H9 (cell line): ENCODE results near the gene DMRTA2. TPM values are rescaled to one million over a fixed set of nuclear protein-coding genes. Genes with fewer than 3 reads are reported as not detected.

Experiments
- DNase-seq: peaks from one replicate; pipeline ENCODE4 v3.0.0-alpha.2; 2017
- H2AFZ ChIP-seq: one replicate; pipeline ENCODE4 v1.6.1; 2013; ENCODE audit warnings: mild to moderate bottlenecking, low read length, control low read depth, moderate library complexity
- H2AK5ac ChIP-seq: 2 replicates; pipeline ENCODE4 v1.6.1; 2013; ENCODE audit warnings: low read length, control low read depth, mixed read lengths; ENCODE audit not compliant: insufficient read length
- H2BK120ac ChIP-seq: one replicate; pipeline ENCODE4 v1.6.1; 2013; ENCODE audit warnings: low read depth, mild to moderate bottlenecking, low read length, control low read depth, inconsistent platforms; ENCODE audit not compliant: poor library complexity, severe bottlenecking
- H2BK12ac ChIP-seq: 2 replicates; pipeline ENCODE4 v1.6.1; 2013; ENCODE audit warnings: low read length, control low read depth, mixed read lengths, low read depth; ENCODE audit not compliant: insufficient read length
- H2BK15ac ChIP-seq: 2 replicates; pipeline ENCODE4 v1.6.1; 2013; ENCODE audit warnings: low read depth, low read length, control low read depth
- H2BK20ac ChIP-seq: one replicate; pipeline ENCODE4 v1.6.1; 2013; ENCODE audit warnings: low read depth, mild to moderate bottlenecking, low read length, control low read depth, inconsistent platforms; ENCODE audit not compliant: poor library complexity, severe bottlenecking
- H2BK5ac ChIP-seq: 2 replicates; pipeline ENCODE4 v1.6.1; 2013; ENCODE audit warnings: low read length, control low read depth, mixed read lengths; ENCODE audit not compliant: insufficient read length
- H3K14ac ChIP-seq: 2 replicates; pipeline ENCODE4 v1.6.1; 2013; ENCODE audit warnings: low read length, control low read depth; ENCODE audit not compliant: insufficient read depth
- H3K18ac ChIP-seq: 2 replicates; pipeline ENCODE4 v1.6.1; 2013; ENCODE audit warnings: low read depth, mild to moderate bottlenecking, mixed read lengths, low read length, control low read depth; ENCODE audit not compliant: insufficient read length
- H3K23ac ChIP-seq: 2 replicates; pipeline ENCODE4 v1.6.1; 2013; ENCODE audit warnings: low read length, control low read depth, mixed read lengths, low read depth; ENCODE audit not compliant: insufficient read length
- H3K23me2 ChIP-seq: 2 replicates; pipeline ENCODE4 v1.6.1; 2013; ENCODE audit warnings: low read depth, mild to moderate bottlenecking, mixed read lengths, low read length, control low read depth; ENCODE audit not compliant: insufficient read length, poor library complexity, severe bottlenecking
- H3K27ac ChIP-seq: 2 replicates; pipeline ENCODE4 v1.5.1; 2013; ENCODE audit warnings: low read length, control low read depth, mixed read lengths, low read depth; ENCODE audit not compliant: insufficient read length
- H3K27me3 ChIP-seq: 2 replicates; pipeline ENCODE4 v1.6.1; 2013; ENCODE audit warnings: low read length, control low read depth, inconsistent platforms; ENCODE audit not compliant: insufficient read depth
- H3K4ac ChIP-seq: 2 replicates; pipeline ENCODE4 v1.6.1; 2013; ENCODE audit warnings: low read depth, mild to moderate bottlenecking, control low read depth, inconsistent platforms, low read length, moderate library complexity
- H3K4me1 ChIP-seq: 2 replicates; pipeline ENCODE4 v1.6.1; 2013; ENCODE audit warnings: low read length, control low read depth, inconsistent platforms; ENCODE audit not compliant: insufficient read depth
- H3K4me2 ChIP-seq: 2 replicates; pipeline ENCODE4 v1.6.1; 2013; ENCODE audit warnings: low read length, control low read depth, mixed read lengths; ENCODE audit not compliant: insufficient read length, insufficient read depth
- H3K56ac ChIP-seq: 2 replicates; pipeline ENCODE4 v1.6.1; 2013; ENCODE audit warnings: low read depth, mild to moderate bottlenecking, mixed read lengths, low read length, control low read depth; ENCODE audit not compliant: insufficient read length
- H3K79me1 ChIP-seq: 2 replicates; pipeline ENCODE4 v1.6.1; 2013; ENCODE audit warnings: low read depth, mild to moderate bottlenecking, moderate library complexity, low read length, control low read depth, inconsistent platforms; ENCODE audit not compliant: insufficient read depth, poor library complexity, severe bottlenecking
- H3K79me2 ChIP-seq: 2 replicates; pipeline ENCODE4 v1.6.1; 2013; ENCODE audit warnings: low read length, control low read depth, inconsistent platforms; ENCODE audit not compliant: insufficient read depth
- H3K9ac ChIP-seq: 2 replicates; pipeline ENCODE4 v1.6.1; 2013; ENCODE audit warnings: low read length, control low read depth, mixed read lengths; ENCODE audit not compliant: insufficient read length; ENCODE audit errors: extremely low read depth
- H3K9me3 ChIP-seq: one replicate; pipeline ENCODE4 v1.6.1; 2013; ENCODE audit warnings: low read depth, low read length, inconsistent platforms; ENCODE audit not compliant: control insufficient read depth
- H3T11ph ChIP-seq: one replicate; pipeline ENCODE4 v1.6.1; 2013; ENCODE audit warnings: mild to moderate bottlenecking, low read length, control low read depth, inconsistent platforms
- H4K20me1 ChIP-seq: one replicate; pipeline ENCODE4 v1.6.1; 2013; ENCODE audit not compliant: control insufficient read depth, insufficient read length, insufficient read depth
- H4K5ac ChIP-seq: 2 replicates; pipeline ENCODE4 v1.6.1; 2013; ENCODE audit warnings: low read depth, mild to moderate bottlenecking, mixed read lengths, low read length, control low read depth; ENCODE audit not compliant: insufficient read length
- H4K8ac ChIP-seq: replicated peaks from 2 replicates; pipeline ENCODE4 v1.6.1; 2013; ENCODE audit warnings: low read length, control low read depth, mixed read lengths, low read depth; ENCODE audit not compliant: insufficient read length
- H4K91ac ChIP-seq: 2 replicates; pipeline ENCODE4 v1.6.1; 2013; ENCODE audit warnings: low read depth, mild to moderate bottlenecking, moderate library complexity, mixed read lengths, low read length, control low read depth; ENCODE audit not compliant: insufficient read length
- H3K27ac Mint-ChIP-seq, 3 experiments: 2 replicates in 2 of 3; 3 replicates in 1 of 3; pipeline ENCODE4 v1.8.0; 2020 to 2021; ENCODE audit warnings: mixed read lengths in 3 of 3, mild to moderate bottlenecking in 1 of 3, moderate library complexity in 1 of 3
- H3K27me3 Mint-ChIP-seq: 2 replicates; pipeline ENCODE4 v1.8.0; 2021; ENCODE audit warnings: low read depth, mild to moderate bottlenecking, moderate library complexity, mixed read lengths
- H3K36me3 Mint-ChIP-seq, 3 experiments: 2 replicates in 2 of 3; 3 replicates in 1 of 3; pipeline ENCODE4 v1.8.0; 2020 to 2021; ENCODE audit warnings: low read depth in 3 of 3, mixed read lengths in 3 of 3; ENCODE audit not compliant: insufficient read depth in 1 of 3
- H3K4me1 Mint-ChIP-seq, 2 experiments: 2 replicates each; pipeline ENCODE4 v1.8.0; 2020; ENCODE audit warnings: mixed read lengths in 2 of 2
- H3K4me3 Mint-ChIP-seq, 2 experiments: 2 replicates in 1 of 2; 3 replicates in 1 of 2; pipeline ENCODE4 v1.8.0; 2020 to 2021; ENCODE audit warnings: mild to moderate bottlenecking in 2 of 2, mixed read lengths in 2 of 2, moderate library complexity in 1 of 2
- H3K9me3 Mint-ChIP-seq, 2 experiments: 2 replicates in 1 of 2; 3 replicates in 1 of 2; pipeline ENCODE4 v1.8.0; 2020; ENCODE audit warnings: mild to moderate bottlenecking in 2 of 2, mixed read lengths in 2 of 2, moderate library complexity in 1 of 2
- WGBS: extraction: QIAGEN DNeasy Blood & Tissue Kit; methylation state at CpG from one replicate; pipeline ENCODE4 v1.1.7; 2013; ENCODE audit warnings: missing lambda C conversion rate, low lambda C conversion rate, mixed read lengths; ENCODE audit not compliant: insufficient read length; ENCODE audit errors: extremely low coverage; 5-methylcytosine and 5-hydroxymethylcytosine counted together
- total RNA-seq: library from RNA; stranded (reverse); gene quantifications from 2 replicates; pipeline ENCODE4 v1.2.1, GENCODE V29; 2021
- TF ChIP-seq, protein P1 (sequence below): fragments of 200-600 bp; sonication (generic); conservative IDR thresholded peaks from 3 replicates; pipeline ENCODE4 v1.8.0; 2021; ENCODE audit warnings: antibody characterized with exemption, mild to moderate bottlenecking

The DMRTA2 gene
- total RNA-seq, 1 experiment from 2014 or later = 0.11 TPM

DNA sequence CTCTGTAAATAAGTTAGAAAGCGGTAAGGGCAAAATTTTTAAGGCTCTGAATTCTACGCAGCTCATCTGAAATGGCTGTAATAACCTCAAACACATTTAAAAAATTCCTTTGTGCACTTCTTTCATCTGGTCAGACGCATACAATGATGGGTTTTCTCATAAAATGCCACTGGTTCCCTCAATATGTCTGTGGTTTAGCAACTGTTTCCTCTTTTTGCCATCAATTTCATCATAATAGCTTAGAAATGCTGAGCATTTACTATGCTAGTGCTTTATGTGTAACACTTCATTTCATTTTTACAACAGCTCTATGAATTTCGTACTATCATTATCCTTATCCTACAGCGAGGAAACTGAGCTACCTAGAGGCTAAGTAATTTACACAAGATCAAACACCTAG is 35.3 kb upstream of the DMRTA2 start:
- H3T11ph ChIP-seq = no peak overlapping the region
- Mint-ChIP-seq H3K36me3 (no peaks in the 10 kb centered on the region), H3K4me3 (no peak overlapping the region), H3K27me3 (peaks cover 1% of the 10 kb centered on the region; the same call in 1 of the 2 replicates), H3K4me1 (no peaks in the 10 kb centered on the region), H3K27ac (no peak overlapping the region), H3K9me3 (no peaks in the 10 kb centered on the region)
- H2BK20ac ChIP-seq = no peak overlapping the region
- H3K4me2 ChIP-seq = no peak overlapping the region
- no peak overlapping the region for H3K23ac ChIP-seq
- H4K20me1 ChIP-seq = no peaks in the 10 kb centered on the region
- no peaks in the 10 kb centered on the region for H3K27me3 ChIP-seq
- no peak overlapping the region for H2AK5ac ChIP-seq
- DNase-seq = no peak
- TF ChIP-seq, protein P1, sequence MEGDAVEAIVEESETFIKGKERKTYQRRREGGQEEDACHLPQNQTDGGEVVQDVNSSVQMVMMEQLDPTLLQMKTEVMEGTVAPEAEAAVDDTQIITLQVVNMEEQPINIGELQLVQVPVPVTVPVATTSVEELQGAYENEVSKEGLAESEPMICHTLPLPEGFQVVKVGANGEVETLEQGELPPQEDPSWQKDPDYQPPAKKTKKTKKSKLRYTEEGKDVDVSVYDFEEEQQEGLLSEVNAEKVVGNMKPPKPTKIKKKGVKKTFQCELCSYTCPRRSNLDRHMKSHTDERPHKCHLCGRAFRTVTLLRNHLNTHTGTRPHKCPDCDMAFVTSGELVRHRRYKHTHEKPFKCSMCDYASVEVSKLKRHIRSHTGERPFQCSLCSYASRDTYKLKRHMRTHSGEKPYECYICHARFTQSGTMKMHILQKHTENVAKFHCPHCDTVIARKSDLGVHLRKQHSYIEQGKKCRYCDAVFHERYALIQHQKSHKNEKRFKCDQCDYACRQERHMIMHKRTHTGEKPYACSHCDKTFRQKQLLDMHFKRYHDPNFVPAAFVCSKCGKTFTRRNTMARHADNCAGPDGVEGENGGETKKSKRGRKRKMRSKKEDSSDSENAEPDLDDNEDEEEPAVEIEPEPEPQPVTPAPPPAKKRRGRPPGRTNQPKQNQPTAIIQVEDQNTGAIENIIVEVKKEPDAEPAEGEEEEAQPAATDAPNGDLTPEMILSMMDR = no peak
- H3K79me2 ChIP-seq = no peaks in the 10 kb centered on the region
- H2BK120ac ChIP-seq = no peak overlapping the region
- no peak overlapping the region for H4K8ac ChIP-seq
- no peak overlapping the region for H2AFZ ChIP-seq
- H3K18ac ChIP-seq = no peak overlapping the region
- H3K14ac ChIP-seq = no peak overlapping the region
- WGBS = no CpG with 5 or more reads among the region's 5 CpGs
- H3K79me1 ChIP-seq = no peaks in the 10 kb centered on the region
- no peaks in the 10 kb centered on the region for H3K9me3 ChIP-seq
- no peak overlapping the region for H3K27ac ChIP-seq
- no peak overlapping the region for H3K9ac ChIP-seq
- H2BK15ac ChIP-seq = no peak overlapping the region
- H3K4me1 ChIP-seq = no peaks in the 10 kb centered on the region
- no peaks in the 10 kb centered on the region for H3K23me2 ChIP-seq
- no peak overlapping the region for H3K4ac ChIP-seq
- no peak overlapping the region for H3K56ac ChIP-seq
- H2BK5ac ChIP-seq = no peak overlapping the region
- no peak overlapping the region for H2BK12ac ChIP-seq
- no peak overlapping the region for H4K91ac ChIP-seq
- no peak overlapping the region for H4K5ac ChIP-seq
